Measurements from ENCODE around the gene TRIM63.

TRIM63 gene

GRCh38 chr1:26084844-26085243, 17.4 kb upstream of the TRIM63 start:
- ATAC-seq = no peak
- TF ChIP-seq ISL1 (CRISPR knock-in tag; IDR thresholded peaks at IDR 0.05) = no peak
- no peak for TF ChIP-seq SNAI2 (CRISPR knock-in tag; IDR thresholded peaks at IDR 0.05)
- no peak for TF ChIP-seq ZC3H10 (CRISPR knock-in tag; IDR thresholded peaks at IDR 0.05)
- no peak for TF ChIP-seq ZNF8 (CRISPR knock-in tag; IDR thresholded peaks at IDR 0.05)
- no peak for TF ChIP-seq TCF4 (CRISPR knock-in tag; IDR thresholded peaks at IDR 0.05; ENCODE audit: borderline replicate concordance)
- no peak for TF ChIP-seq TSHZ2 (CRISPR knock-in tag; IDR thresholded peaks at IDR 0.05)
- no peak for TF ChIP-seq TOX (CRISPR knock-in tag; IDR thresholded peaks at IDR 0.05; ENCODE audit: borderline replicate concordance)
- TF ChIP-seq GLIS3 (CRISPR knock-in tag; IDR thresholded peaks at IDR 0.05) = no peak
- no peak for TF ChIP-seq ZFP3 (CRISPR knock-in tag; IDR thresholded peaks at IDR 0.05)
- no peak for TF ChIP-seq ZNF70 (CRISPR knock-in tag; IDR thresholded peaks at IDR 0.05)
- no peak for TF ChIP-seq ZFP30 (CRISPR knock-in tag; IDR thresholded peaks at IDR 0.05)
- no peak for TF ChIP-seq OSR1 (CRISPR knock-in tag; IDR thresholded peaks at IDR 0.05)

GRCh38 chr1:26084091-26084561, 16.7 kb upstream of the TRIM63 start:
- TF ChIP-seq ZC3H10 (CRISPR knock-in tag; IDR thresholded peaks at IDR 0.05) (no peak), ZNF70 (CRISPR knock-in tag; IDR thresholded peaks at IDR 0.05) (no peak), SNAI2 (CRISPR knock-in tag; IDR thresholded peaks at IDR 0.05) (no peak), OSR1 (CRISPR knock-in tag; IDR thresholded peaks at IDR 0.05) (no peak), TOX (CRISPR knock-in tag; IDR thresholded peaks at IDR 0.05; ENCODE audit: borderline replicate concordance) (no peak), GLIS3 (CRISPR knock-in tag; IDR thresholded peaks at IDR 0.05) (no peak), CSDC2 (CRISPR knock-in tag; IDR thresholded peaks at IDR 0.05) (no peak), CSRNP3 (CRISPR knock-in tag; IDR thresholded peaks at IDR 0.05) (no peak), ESRRG (CRISPR knock-in tag; IDR thresholded peaks at IDR 0.05) (no peak), ZNF565 (CRISPR knock-in tag; conservative IDR thresholded peaks at IDR 0.05; ENCODE audit: low read depth) (no peak), TCF4 (CRISPR knock-in tag; IDR thresholded peaks at IDR 0.05; ENCODE audit: borderline replicate concordance) (no peak), ARNTL (CRISPR knock-in tag; IDR thresholded peaks at IDR 0.05; ENCODE audit: borderline replicate concordance, low read depth) (no peak), RARB (CRISPR knock-in tag; IDR thresholded peaks at IDR 0.05) (no peak), ISL1 (CRISPR knock-in tag; IDR thresholded peaks at IDR 0.05) (no peak)
- no peak for ATAC-seq

GRCh38 chr1:26083208-26083607, 15.8 kb upstream of the TRIM63 start:
- TF ChIP-seq RARB (CRISPR knock-in tag; IDR thresholded peaks at IDR 0.05) (no peak), PPARA (CRISPR knock-in tag; IDR thresholded peaks at IDR 0.05; ENCODE audit: borderline replicate concordance) (no peak), ZFP3 (CRISPR knock-in tag; IDR thresholded peaks at IDR 0.05) (no peak), ZNF8 (CRISPR knock-in tag; IDR thresholded peaks at IDR 0.05) (no peak), CREB5 (CRISPR knock-in tag; IDR thresholded peaks at IDR 0.05; ENCODE audit: low read depth) (no peak), CSRNP3 (CRISPR knock-in tag; IDR thresholded peaks at IDR 0.05) (no peak), PATZ1 (CRISPR knock-in tag; IDR thresholded peaks at IDR 0.05; ENCODE audit: borderline replicate concordance) (no peak), ZNF565 (CRISPR knock-in tag; conservative IDR thresholded peaks at IDR 0.05; ENCODE audit: low read depth) (no peak), POU6F1 (CRISPR knock-in tag; IDR thresholded peaks at IDR 0.05; ENCODE audit: borderline replicate concordance, low read depth) (no peak), TOX (CRISPR knock-in tag; IDR thresholded peaks at IDR 0.05; ENCODE audit: borderline replicate concordance) (no peak), ZFP30 (CRISPR knock-in tag; IDR thresholded peaks at IDR 0.05) (no peak), ZC3H10 (CRISPR knock-in tag; IDR thresholded peaks at IDR 0.05) (no peak), CSDC2 (CRISPR knock-in tag; IDR thresholded peaks at IDR 0.05) (no peak), OSR1 (CRISPR knock-in tag; IDR thresholded peaks at IDR 0.05) (no peak), ESRRG (CRISPR knock-in tag; IDR thresholded peaks at IDR 0.05) (no peak), TSHZ2 (CRISPR knock-in tag; IDR thresholded peaks at IDR 0.05) (no peak)
- ATAC-seq = no peak; the same call in 2 of the 3 replicates

All from SK-N-SH treated with all-trans-retinoic acid at 6 μM for 48 hours (cell line).